HepG2 (cell line): ENCODE results near the gene CSTPP1. TPM values are rescaled to one million over a fixed set of nuclear protein-coding genes. Genes with fewer than 3 reads are reported as not detected.

Experiments
- ARID4A ChIP-seq: sonication (generic); formaldehyde crosslinking; IDR thresholded peaks from 2 replicates; pipeline ENCODE4 v1.5.0; 2020; ENCODE audit warnings: mild to moderate bottlenecking, missing genetic modification reagents, borderline replicate concordance
- CSRNP1 ChIP-seq: sonication (generic); formaldehyde crosslinking; IDR thresholded peaks from 2 replicates; pipeline ENCODE4 v1.8.1; 2023; ENCODE audit warnings: mild to moderate bottlenecking, missing genetic modification reagents
- FOXA3 ChIP-seq: IDR thresholded peaks from 2 replicates; pipeline ENCODE4 v1.6.1; 2016; ENCODE audit warnings: missing genetic modification reagents, missing compliant biosample characterization
- GATAD2A ChIP-seq: IDR thresholded peaks from 2 replicates; pipeline ENCODE4 v1.6.1; 2016
- HNRNPK ChIP-seq: fragments of 200-400 bp; formaldehyde crosslinking; IDR thresholded peaks from 2 replicates; pipeline ENCODE4 v1.6.1; 2018; ENCODE audit warnings: low read length, low read depth, moderate library complexity, mild to moderate bottlenecking; ENCODE audit not compliant: poor library complexity, severe bottlenecking
- JUN ChIP-seq: sonication (generic); formaldehyde crosslinking; IDR thresholded peaks from 2 replicates; pipeline ENCODE4 v1.4.0; 2020; ENCODE audit warnings: mild to moderate bottlenecking, missing genetic modification reagents
- KAT8 ChIP-seq: IDR thresholded peaks from 2 replicates; pipeline ENCODE4 v1.6.1; 2016; ENCODE audit warnings: missing genetic modification reagents, missing compliant biosample characterization
- MAFK ChIP-seq, 2 experiments: IDR thresholded peaks in 1 of 2; conservative IDR thresholded peaks in 1 of 2; 2 replicates each; pipeline ENCODE4 v1.6.1; 2011; ENCODE audit warnings: improper control_type of control experiment in 2 of 2, low read length in 2 of 2
- MLLT10 ChIP-seq: sonication (generic); formaldehyde crosslinking; IDR thresholded peaks from 2 replicates; pipeline ENCODE4 v1.4.0; 2020; ENCODE audit warnings: missing genetic modification reagents
- MTERF4 ChIP-seq: sonication (generic); formaldehyde crosslinking; IDR thresholded peaks from 2 replicates; pipeline ENCODE4 v1.8.0; 2023; ENCODE audit warnings: mild to moderate bottlenecking, missing genetic modification reagents
- PRPF4 ChIP-seq: fragments of 200-400 bp; formaldehyde crosslinking; IDR thresholded peaks from 2 replicates; pipeline ENCODE4 v1.6.1; 2016; ENCODE audit warnings: low read length, low read depth; ENCODE audit not compliant: poor library complexity, severe bottlenecking
- RFXANK ChIP-seq: IDR thresholded peaks from 2 replicates; pipeline ENCODE4 v1.6.1; 2016
- SALL1 ChIP-seq: sonication (generic); formaldehyde crosslinking; IDR thresholded peaks from 2 replicates; pipeline ENCODE4 v1.8.0; 2022; ENCODE audit warnings: mild to moderate bottlenecking, missing genetic modification reagents
- ZNF232 ChIP-seq: sonication (generic); formaldehyde crosslinking; IDR thresholded peaks from 2 replicates; pipeline ENCODE4 v1.4.0; 2020; ENCODE audit warnings: missing genetic modification reagents, borderline replicate concordance
- ZNF280D ChIP-seq: sonication (generic); formaldehyde crosslinking; IDR thresholded peaks from 2 replicates; pipeline ENCODE4 v1.5.1; 2020; ENCODE audit warnings: mild to moderate bottlenecking, missing genetic modification reagents
- ZNF563 ChIP-seq: sonication (generic); formaldehyde crosslinking; IDR thresholded peaks from 2 replicates; pipeline ENCODE4 v1.8.0; 2022; ENCODE audit warnings: mild to moderate bottlenecking, moderate library complexity, missing genetic modification reagents
- ZNF768 ChIP-seq: sonication (generic); formaldehyde crosslinking; IDR thresholded peaks from 2 replicates; pipeline ENCODE4 v1.4.0; 2020; ENCODE audit warnings: missing genetic modification reagents
- ZSCAN20 ChIP-seq: sonication (generic); formaldehyde crosslinking; IDR thresholded peaks from 2 replicates; pipeline ENCODE4 v1.4.0; 2020; ENCODE audit warnings: missing genetic modification reagents, mild to moderate bottlenecking, borderline replicate concordance
- polyA plus RNA-seq, 8 experiments: library from polyadenylated mRNA; depleted of rRNA in 3 of 8; stranded (reverse) in 7 of 8; unstranded in 1 of 8; fragments of >200 nt; fragmentation: Illumina TruSeq in 4 of 8; extraction: Trizol in 4 of 8; gene quantifications; 2 replicates each; pipeline versions ENCODE4 v1.2.1 to v1.2.3, GENCODE V29; 2011 to 2016; ENCODE audit warnings: low read depth in 4 of 8, missing spikeins in 1 of 8, mixed read lengths in 1 of 8; ENCODE audit not compliant: insufficient read depth in 1 of 8
- total RNA-seq, 5 experiments: library from RNA; depleted of rRNA; stranded (reverse); fragments of >200 nt; fragmentation: Illumina TruSeq; extraction: Trizol; gene quantifications; 2 replicates each; pipeline ENCODE4 v1.2.3, GENCODE V29; 2016; ENCODE audit warnings: low read depth in 1 of 5

CSTPP1 gene
- total and polyA plus RNA-seq, 2 of the 13 experiments (the other 11 are each of a cell fraction or from before 2014, with no cell fraction given): 12.3 to 14.6 TPM

DNA sequence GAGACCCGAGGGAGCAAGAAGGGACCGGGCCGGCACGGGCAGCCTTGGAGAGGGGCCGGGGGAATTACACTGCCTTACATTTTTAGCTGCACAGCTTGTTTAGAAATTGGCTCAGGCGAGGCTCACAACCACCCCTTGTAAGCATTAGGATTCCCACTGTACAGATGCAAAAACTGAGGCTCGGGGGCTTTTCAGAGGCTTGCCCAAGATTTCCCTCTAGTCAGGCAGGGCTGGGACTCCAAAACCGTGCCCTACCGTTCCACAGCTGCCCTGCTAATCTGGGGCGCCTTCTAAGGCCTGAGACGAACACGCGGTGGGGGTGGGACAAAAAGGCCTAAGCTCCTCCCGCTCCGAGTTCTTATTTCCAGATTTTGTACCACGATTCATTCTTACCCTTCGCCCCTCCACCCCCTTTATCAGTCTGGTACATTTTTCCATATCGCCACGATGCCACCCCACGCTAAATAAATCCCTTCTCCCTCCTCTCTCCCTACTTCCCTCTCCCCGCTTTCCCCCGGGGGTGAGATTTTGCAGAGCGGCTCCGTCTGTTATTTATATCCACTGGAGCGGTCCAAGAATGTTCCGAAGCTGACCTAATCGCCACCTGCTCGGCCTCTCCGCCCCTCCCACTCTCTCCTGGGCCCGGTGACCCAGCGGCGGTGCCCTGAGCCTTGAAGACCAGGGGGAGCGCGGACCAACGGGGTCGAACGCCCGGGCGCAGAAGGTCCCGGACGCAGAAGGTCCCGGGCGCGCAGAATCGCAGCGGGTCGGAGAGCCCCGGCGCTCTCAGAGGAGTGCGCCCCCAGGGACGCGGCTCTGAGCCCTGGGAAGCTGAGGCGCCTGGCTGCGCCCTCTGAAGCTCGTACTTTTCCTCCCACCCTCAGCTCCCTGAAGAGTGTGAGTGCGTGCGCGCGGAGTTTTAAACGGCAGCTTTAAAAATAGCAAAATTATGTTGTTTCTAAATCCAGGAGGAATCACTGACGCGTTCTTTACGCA is 250.4 kb downstream of the CSTPP1 start (continued):
- TF ChIP-seq CSRNP1 (CRISPR knock-in tag) (no peak), MAFK (conservative IDR thresholded peaks at IDR 0.05 in 1 of 2, IDR thresholded peaks at IDR 0.05 in 1 of 2; ENCODE audit: low read length in 2 of 2) (no peak), PRPF4 (no peak), HNRNPK (peak; percentile 53), ZNF232 (CRISPR knock-in tag) (0 out of 2 replicates have a peak, but pooled peaks have one; percentile 64), MTERF4 (CRISPR knock-in tag) (peak; percentile 69), ZNF280D (CRISPR knock-in tag) (no peak; the same call in 1 of the 2 replicates), KAT8 (no peak), ZSCAN20 (no peak), JUN (CRISPR knock-in tag) (peak; percentile 64; the same call in 1 of the 2 replicates), ZNF768 (CRISPR knock-in tag) (peak; percentile 35; the same call in 1 of the 2 replicates), MLLT10 (CRISPR knock-in tag) (no peak), FOXA3 (CRISPR knock-in tag) (no peak), RFXANK (CRISPR knock-in tag) (no peak), SALL1 (CRISPR knock-in tag) (peak; percentile 5; the same call in 1 of the 2 replicates), GATAD2A (peak; percentile 43), ARID4A (CRISPR knock-in tag) (peak; percentile 39; the same call in 1 of the 2 replicates), ZNF563 (CRISPR knock-in tag) (no peak)
